ENCODE data around the gene ARFIP1.

Gene ARFIP1

DNA sequence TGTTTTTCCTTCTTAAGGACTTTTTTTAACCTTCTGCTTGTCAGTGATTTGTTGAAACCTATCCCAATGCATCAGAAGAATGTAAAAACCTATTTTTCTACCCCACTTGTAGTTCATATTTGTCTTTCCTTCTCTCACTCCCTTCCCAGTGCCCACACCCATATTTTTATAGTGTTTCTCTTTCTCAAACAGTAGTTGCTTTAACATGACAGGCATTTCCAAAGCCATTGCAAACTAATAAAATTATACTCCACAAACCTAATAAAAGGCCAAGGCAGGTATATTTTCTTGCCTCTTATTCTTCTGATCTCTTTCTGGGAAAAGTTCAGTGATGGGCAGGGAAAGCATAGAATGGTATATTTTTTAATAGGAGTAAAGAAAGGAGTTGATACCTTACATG is 120.6 kb downstream of the ARFIP1 start:
- DNase-seq: no peak

GRCh38 chr4:152901205-152901604 is 121.5 kb downstream of the ARFIP1 start:
- no peak for DNase-seq

- no peak for DNase-seq
Measured at GRCh38 chr4:152903658-152904057, 123.9 kb downstream of the ARFIP1 start.

DNA sequence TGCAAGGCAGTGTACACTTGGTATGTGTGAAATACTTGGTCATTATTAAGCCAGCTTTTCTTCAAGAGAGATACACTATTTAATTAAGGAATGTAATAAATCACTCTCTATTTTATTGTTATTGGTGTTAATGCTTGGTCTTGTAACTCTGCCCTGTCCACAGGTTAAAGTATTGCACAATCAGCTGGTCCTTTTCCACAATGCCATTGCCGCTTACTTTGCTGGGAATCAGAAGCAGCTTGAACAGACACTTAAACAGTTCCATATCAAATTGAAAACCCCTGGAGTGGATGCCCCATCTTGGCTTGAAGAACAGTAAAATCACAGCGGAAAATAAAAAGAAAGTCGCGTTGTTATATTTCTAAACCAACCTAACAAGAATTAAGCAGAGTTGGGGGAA is 130.1 kb downstream of the ARFIP1 start:
- no peak for DNase-seq

GRCh38 chr4:152910521-152910920 is 130.8 kb downstream of the ARFIP1 start:
- DNase-seq: no peak

DNA sequence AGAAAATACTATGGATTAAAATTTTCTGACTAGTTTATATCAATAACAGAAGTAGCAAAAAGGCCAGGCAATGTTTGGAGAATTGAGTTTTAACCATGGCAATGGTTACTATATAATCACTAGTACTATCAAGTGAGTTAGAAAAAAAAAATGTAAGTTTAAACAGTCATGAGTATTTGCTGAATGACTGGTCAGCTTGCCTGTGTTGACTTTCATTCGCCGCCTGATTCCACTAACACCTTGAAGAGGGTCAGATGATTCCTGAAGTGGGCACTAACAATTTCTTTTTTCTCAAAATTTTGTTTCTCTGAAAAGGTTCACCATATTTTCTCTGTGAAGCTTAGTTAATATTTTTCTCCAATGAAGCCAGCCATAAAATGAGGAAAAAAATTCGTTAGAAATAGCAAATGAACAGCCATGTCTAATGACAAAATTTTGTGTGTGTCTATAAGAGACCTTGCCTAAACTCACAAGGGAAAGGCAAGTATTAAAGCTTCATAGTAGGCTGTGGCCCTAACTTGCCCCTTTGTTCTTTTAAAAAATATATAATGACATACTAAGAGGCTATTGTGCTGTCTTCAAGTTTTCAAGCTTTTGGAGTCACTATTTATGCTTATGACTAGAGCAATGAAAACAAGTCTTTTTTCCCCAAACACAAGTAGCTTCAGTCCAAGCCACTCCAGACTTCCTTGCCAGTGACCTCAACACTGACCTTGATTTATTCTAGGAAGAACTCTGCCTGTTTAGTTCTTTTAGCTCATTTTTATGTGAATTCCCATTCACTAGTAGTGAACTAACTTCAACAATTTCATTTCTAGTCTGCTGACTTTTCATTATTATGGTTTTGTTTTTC is 138.0 kb downstream of the ARFIP1 start:
- no peak for DNase-seq

DNA sequence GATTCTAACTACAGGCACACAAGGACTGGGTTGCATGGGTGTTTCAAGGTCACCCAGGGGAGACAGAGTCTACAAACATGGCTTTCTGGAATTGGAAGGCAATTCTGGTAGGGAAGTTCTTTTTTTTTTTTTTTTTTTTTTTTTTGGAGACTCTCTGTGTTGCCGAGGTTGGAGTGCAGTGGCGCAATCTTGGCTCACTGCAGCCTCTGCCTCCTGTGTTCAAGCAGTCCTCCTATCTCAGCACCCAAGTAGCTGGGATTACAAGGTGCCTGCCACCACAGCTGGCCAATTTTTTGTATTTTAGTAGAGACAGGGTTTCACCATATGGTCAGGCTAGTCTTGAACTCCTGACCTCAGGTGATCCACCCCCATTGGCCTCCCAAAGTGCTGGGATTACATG is 140.1 kb downstream of the ARFIP1 start:
- DNase-seq: no peak

DNA sequence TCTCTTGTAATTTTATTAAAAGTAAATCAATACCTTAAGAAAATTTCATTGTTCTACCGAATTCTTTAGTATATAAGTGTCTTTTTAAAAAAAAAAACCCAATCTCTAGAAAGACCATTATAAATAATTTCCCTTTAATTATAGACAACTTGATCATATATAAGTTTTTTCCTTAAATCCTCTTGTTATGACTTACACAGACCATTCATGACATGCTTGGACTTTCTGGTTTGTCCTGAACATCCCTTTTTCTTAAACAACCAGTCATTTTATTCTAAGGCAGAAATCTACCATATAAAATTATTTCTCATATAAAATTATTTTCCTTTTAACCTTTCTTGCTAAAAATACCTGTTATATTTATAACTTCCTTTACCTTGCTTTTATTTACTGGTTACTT is 141.0 kb downstream of the ARFIP1 start:
- DNase-seq: no peak

DNA sequence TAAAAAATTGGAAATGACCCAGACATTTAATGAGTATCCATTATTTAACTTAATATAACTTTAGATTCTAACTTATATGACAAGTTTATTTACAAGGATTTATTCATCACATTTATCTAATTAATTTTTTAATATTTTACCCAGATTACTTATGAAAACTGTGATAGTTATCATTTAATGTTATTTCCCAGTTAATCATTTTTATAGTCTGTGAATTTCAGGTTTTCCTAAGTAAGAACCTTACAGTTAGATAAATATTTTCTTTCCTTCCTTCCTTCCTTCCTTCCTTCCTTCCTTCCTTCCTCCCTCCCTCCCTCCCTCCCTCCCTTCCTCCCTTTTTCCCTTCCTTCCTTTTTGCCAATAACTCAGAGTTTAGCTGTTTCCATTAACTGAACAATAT is 141.5 kb downstream of the ARFIP1 start:
- DNase-seq: no peak

GRCh38 chr4:152925851-152926250 is 146.1 kb downstream of the ARFIP1 start:
- no peak for DNase-seq

DNA sequence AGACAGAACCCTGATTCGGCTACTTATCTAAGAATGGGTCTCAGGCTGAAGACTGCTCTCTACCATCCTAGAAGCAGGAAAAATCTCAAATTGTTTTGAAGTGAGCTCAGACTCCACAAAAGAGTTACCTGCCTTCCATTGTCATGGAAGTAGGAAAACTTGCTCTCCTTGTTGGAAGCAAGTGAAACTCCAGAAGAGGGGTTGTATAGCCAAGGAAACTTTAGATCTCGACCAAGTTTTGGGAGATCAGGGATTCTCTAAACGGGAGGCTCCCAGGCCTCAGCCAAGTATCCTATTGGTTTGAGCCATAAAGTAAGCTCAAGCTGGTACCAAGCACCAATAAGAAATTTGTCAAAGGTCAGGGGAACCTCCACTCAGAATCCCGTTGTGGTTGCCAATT is 147.2 kb downstream of the ARFIP1 start:
- no peak for DNase-seq

DNA sequence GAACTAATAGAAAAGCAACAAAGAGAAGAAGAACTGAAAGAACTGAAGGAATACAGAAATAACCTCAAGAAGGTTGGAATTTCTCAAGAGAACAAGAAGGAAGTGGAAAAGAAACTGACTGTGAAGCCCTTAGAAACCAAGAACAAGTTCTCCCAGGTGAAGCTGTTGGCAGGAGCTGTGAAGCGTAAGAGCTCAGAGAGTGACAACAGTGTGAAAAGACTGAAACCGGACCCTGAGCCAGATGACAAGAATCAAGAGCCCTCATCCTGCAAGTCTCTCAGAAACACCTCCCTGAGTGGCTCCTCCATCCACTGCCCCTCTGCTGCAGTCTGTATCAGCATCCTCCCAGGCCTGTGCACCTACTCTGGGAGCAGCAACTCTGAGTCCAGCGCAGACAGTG is 148.0 kb downstream of the ARFIP1 start:
- no peak for DNase-seq

GRCh38 chr4:152928286-152928685 is 148.5 kb downstream of the ARFIP1 start:
- DNase-seq: no peak

DNA sequence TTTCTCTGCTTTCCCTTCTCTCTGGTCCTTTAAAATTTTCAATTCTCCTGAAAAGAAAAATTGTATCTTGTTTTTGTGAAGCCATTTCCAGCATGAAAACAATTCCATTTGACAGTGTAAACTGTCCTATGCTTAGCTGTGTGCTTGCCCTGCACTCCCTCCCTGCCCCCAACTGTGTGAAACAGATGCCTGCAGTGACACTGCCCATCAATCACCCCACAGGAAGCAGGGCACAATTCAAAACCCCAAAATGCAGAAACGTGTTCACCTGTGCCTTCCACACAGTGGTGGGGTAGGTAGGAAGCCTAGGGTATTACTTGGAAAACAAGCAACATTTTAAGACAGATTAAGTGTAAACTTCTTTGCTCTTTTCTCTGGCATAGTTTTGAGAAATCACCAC is 150.1 kb downstream of the ARFIP1 start:
- no peak for DNase-seq

- DNase-seq: no peak
Measured at GRCh38 chr4:152935143-152935542, 155.4 kb downstream of the ARFIP1 start.

DNA sequence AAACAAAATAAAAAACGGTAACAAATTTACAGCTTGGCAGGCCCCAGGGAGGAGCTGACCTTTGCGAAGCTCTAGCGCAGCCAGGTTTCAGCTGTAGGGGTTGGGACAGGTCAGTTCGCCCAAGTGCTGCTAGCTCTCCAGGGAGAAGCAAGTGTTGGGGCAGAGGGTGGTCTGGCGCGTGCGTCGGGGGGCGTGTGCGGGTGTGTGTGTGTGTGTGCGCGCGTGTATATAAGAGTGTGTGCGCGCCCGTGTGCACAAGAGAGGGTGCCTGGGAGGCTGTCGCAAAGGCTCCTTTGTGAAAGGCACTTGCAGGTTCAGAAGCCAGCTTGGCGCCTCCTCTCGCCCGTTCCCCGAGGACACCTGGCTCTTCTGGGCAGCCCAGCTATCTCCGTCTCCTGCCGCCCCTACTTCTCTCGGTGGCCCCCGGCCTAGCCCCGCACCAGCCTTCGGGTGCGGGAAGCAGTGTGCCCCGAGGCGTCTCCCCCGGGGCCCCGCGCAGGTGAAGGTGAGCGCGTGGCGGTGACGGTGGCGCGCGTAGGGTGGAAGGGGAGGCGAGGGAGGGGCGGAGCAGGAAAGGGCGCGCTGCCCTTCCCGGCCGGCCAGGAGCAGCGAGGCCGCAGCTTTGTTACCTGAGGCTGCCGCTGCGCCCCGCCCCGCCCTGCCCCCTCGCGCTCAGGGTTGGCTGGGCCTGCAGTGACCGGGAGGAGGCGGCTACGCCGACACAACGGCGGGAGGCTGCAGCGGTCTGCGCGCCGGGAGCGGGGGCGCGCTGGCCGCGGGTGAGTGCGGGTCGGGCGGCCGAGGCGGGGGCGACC is 156.1 kb downstream of the ARFIP1 start, which contains the start of gene FHDC1:
TSS of gene FHDC1 (plus strand) at position 693 of the 815 bp plus-strand sequence. CDS start 6,735 bp downstream, outside the sequence.
- no peak for DNase-seq

GRCh38 chr4:152936446-152937335 is 156.9 kb downstream of the ARFIP1 start:
- no peak for DNase-seq

DNA sequence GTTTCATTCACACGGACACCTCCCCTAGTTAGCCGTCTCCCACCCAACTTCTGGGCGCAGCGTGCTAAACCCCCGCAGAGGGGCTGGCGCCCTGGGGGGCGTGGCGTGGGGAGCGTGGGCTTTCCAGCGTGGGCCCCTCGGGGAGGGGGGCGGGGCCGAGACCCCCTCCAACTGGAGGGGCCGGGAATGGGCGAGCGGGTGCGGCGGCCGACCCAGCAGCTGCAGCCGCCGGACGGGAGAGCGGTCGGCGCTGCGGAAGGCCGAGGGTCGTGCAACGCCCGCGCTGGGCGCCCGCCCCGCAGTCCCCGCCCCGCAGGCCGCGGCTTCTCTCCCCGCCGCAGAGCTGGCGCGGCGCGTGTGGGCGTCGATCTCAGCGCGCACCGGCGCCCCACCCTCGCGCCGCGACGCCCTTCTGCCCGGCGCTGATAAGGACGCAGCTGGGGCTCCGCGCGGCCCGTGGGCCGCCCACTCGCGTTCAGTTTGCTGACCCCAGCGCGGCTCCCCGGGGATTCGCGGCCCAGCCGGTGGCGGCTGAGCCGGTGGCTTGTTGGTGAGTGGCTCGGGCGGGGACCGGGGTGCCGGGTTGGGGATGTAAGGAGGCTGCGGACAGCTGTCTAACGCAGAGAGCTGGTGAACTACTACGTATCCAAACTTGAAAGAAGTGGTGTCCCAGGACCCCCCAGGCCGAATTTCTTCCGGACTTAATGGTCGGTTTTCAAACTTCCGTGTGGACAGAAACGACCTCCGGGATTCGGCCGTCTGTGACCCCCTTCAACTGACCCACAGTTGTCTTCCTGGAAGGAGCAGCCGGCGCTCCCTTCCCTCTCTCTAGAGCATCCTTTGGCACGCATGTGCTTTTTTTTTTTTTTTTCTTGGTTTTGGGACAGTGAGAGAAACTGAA is 157.8 kb downstream of the ARFIP1 start:
- DNase-seq: no peak

- no peak for DNase-seq
Measured at GRCh38 chr4:152938237-152938947, 158.6 kb downstream of the ARFIP1 start.

DNA sequence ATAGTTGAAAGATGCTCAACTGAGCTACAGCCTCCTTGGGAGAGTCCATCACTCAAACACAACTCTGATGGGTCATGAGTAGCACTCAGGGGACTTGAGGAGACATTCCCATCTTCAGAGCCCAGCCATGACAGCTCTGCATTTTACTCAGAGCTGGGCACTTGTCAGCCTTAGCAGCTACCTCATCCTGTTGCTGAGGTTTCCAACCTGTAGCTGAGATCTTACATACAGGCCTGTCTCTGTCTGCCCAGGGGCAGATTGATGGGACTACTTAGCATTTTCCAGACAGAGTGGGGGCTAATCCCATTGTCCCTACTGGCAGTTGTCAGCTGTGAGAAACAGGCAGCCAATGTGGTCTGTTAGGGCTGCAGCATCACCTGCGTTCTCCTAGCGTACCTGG is 159.9 kb downstream of the ARFIP1 start:
- DNase-seq: no peak

DNA sequence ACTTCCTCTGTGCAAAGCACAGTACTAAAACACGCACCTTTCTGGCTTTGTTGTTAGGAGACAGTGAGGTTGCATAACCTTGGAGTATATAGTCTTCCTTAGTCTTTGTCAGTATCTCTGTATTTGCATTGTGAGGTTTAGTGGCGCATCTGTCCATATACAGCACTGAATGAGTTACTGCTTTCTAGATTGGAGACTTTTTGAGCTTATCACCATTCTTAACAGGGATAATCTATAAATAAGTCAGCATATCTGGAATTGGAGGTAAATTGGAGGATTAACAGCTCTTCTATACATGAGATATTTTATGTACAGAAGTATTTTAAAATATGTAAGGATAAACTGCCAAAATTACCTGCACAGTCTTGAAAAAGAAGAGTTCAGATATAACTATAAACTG is 160.7 kb downstream of the ARFIP1 start:
- no peak for DNase-seq
